Measurements from ENCODE around the gene SMURF1. TPM values are rescaled to one million over a fixed set of nuclear protein-coding genes. Genes with fewer than 3 reads are reported as not detected.

SMURF1 gene
- total RNA-seq, 1 experiment from 2014 or later = 33.5 TPM

DNA sequence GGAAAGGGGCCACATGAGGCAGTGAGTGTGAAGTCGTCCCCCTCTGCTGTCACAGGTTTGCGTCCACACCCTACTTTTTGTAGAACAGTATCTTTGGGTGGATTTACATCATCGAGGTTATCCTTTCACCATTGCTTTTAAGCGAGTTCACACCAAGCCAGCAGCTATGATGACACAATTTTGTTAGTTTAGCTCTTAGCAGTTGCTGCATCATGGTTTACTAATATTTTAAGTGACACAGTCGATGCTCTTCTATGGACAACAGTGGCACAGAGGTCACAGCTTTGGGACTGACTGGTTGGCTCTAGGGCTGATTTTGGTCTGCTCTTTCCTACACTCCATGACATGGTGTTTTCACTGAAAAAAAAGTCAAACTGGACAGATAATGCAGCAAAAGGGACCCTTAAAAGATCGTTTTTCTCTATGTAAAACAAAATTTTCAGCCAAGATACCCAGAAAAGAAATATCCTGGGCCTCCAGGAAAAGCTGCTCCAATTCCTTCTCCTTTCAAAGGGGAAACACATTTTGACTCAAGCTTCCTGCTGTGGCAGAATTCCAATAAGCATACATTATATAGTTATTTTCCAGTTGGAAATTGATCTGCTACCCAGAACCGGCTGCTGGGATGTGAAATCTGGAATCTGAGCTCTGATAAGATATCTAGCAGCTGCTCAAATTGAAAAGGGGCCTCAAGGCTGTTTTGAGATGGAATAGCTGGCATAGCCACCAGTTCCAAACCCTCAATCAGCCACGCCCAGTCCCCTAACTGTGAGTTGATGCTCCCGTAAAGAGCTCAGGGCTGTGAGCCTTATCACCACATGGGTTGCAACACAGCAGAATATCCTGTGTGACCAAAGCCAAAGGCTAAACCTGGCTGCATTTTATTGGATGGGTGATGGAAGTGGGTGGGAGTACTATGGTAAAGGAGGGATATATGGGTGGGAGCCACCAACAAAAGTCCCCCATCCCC is 114.2 kb downstream of the SMURF1 start:
- no peak for DNase-seq (ENCODE audit: low spot score)

DNA sequence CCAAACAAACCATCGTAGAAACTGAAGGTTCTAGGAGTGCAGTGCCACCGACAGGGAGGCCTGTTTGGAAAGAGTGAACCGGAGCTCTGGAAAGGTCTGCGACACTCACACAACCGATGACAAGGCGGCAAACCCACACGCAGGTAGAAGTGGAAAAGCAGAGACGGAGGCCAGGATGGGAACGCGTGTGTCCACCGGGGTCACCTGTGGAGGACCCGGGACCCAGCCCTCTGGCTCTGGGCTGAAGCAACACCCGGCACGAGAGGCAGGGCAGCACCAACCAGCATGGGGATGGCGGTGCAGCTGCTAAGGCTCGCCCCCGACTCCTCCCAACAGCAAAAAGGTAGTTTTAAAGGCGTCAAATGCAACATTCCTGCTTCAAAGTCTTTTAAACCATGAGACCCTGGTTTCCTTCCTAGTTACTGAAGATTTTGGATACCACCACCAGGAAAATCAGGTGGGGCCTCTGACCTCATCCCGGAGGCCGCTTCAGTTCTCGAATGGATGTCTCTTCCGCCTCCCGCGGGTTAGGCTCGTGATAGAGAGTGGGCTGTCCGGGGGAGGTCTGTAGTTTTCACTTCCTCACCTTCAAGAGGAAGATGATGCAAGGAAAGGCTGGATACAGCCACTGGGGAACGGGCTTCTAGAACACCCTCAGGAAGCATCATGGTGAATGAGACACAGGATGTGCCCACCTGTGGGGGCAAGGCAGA is 115.5 kb downstream of the SMURF1 start:
- DNase-seq (ENCODE audit: low spot score) = no peak

DNA sequence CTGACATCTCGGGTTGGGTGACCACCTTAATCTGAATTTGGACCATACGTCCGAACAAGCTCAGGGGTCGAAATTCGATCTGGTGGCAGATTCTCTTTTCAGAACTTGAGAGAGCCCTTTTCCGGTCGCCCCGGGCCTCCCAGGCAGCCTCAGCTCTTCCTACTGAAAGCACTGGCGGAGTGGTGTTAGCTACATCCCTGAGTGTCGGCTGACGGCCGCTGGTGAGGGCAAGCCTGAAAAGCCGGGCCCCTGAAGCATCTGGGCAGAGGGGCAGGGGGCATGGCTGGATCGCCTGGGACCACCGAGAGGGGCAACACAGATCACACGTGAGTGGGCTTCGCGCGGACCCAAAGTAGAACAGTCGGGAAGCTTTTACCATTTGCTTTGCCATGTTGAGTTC is 116.1 kb downstream of the SMURF1 start:
- DNase-seq (ENCODE audit: low spot score) = no peak

DNA sequence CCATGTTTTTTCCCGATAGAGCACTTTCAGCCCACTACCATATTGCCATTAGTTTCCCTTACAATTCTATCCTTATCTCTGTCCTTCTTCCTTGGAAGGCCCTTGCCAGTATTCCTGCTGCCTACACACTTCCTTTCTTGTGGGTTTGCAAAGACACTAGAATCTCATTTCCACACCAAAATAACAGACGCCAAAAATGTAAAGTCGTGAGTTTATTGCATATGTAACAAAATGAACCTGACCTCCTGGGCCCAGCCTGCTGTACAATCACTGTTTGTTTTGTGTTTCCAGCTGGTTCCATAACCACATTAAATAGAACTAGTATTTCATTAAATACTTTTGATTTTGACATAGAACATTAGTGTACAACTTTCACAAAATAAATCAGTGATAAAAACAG is 116.7 kb downstream of the SMURF1 start:
- no peak for DNase-seq (ENCODE audit: low spot score)

DNA sequence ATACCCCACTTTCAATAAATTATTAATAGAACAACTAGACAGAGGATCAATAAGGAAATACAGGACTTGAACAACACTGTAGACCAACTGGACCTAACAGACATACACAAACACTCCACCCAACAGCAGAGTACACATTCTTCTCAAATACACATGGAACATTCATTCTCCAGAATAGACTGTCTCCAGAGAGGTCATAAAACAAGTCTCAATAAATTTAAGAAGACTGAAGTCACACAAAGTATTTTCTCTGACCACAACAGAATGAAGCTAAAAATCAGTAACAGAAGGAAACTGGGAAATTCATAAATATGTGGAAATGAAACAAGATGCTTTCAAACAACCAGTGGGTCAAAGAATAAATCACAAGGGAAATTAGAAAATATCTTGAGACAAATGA is 119.8 kb downstream of the SMURF1 start:
- DNase-seq (ENCODE audit: low spot score) = no peak

DNA sequence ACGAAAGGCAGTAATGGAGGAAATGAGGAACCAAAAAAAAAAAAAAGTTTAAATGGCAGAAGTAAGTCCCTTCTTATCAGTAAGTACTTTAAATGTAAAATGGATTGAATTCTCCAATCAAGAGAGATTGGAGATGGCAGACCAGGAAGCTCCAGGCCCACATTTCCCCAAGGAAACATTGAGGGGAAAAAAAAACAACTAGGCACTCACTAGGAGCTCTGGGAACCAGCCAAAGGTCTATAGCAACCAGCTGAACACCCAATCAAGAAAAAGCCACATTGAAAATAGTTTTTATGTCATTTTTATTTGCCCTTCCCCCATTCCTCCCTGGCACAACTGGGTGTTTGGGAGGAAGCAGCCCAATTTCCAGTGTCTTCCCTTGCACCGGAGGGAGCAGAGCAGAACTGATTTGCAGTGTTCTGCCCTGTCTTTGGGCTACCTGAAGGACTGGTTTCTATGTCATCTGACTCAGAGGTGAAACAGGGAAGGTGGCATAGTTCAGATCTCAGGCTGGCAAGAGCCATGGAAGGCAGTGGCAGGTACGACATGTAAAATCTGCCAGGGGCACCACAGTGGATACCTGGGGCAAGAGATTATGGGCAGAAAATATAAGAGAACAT is 121.9 kb downstream of the SMURF1 start:
- no peak for DNase-seq (ENCODE audit: low spot score)

DNA sequence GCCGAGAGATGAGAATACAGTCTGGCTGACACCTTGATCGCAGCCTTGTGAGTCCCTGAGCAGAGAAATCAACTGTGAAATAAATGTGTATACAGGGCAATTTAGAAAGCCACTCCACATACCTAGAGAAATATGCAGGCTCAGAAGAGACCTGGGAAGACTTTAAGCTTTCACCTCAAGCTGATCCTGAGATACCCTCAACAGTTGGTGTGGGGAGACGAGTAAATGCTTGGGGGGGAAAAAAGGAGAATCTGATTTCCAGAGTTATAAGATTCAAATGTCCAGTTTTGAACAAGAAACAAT is 123.5 kb downstream of the SMURF1 start:
- DNase-seq (ENCODE audit: low spot score) = no peak

DNA sequence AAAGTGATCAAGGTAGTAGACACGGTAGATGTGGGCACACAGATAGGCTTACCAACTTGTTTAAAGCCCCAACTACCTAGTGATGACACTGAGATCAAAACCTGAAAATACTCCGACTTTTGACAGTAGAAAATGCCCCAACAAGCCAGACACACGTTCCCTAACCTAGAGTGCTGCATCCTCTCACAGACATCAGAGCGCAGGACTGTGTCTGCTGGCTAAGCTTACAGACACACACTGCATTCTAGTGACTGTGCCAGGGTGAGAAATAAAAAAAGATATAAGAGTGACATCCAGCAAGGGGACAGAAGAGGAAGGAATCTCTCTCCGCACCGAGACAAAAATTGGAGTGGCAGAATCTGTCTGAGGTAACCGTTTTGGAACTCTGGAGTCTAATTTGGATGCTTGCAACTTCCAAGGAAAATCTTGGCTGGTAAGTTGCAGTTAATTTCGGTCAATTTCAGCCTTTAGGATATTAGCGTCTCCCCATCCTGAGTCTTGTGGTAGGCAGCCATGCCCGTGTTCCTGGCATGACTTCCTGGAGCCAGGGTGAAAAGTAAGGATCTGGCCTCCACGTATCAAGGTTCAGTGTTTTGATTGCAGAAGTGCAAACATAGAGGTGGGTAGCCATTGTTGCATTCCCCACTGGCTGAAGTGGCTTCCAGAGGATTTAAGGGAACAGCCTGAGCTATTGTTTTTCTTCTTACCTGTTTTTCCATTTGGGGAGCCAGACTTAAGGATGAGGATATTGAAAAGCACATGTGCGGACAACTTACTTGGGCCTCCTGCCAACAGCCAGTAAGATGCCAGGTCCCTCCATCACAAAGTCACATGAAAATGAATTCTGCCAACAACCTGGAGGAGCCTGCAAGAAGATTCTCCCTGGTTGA is 124.1 kb downstream of the SMURF1 start:
- DNase-seq (ENCODE audit: low spot score) = no peak

DNA sequence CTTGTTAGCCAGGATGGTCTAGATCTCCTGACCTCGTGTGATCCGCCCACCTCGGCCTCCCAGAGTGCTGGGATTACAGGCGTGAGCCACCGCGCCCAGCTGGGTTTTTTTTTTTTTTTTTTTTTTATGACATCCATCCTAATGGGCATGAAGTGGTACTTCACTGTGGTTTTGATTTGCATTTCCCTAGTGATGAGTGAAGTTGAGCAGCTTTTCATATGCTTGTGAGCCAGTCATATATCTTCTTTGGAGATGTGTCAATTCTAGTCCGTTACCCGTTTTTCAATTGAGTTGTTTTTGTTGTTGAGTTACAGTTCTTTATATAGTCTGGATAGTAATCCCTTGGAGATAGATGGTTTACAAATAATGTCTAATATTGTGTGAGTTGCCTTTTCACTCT is 127.7 kb downstream of the SMURF1 start:
- DNase-seq (ENCODE audit: low spot score) = no peak

DNA sequence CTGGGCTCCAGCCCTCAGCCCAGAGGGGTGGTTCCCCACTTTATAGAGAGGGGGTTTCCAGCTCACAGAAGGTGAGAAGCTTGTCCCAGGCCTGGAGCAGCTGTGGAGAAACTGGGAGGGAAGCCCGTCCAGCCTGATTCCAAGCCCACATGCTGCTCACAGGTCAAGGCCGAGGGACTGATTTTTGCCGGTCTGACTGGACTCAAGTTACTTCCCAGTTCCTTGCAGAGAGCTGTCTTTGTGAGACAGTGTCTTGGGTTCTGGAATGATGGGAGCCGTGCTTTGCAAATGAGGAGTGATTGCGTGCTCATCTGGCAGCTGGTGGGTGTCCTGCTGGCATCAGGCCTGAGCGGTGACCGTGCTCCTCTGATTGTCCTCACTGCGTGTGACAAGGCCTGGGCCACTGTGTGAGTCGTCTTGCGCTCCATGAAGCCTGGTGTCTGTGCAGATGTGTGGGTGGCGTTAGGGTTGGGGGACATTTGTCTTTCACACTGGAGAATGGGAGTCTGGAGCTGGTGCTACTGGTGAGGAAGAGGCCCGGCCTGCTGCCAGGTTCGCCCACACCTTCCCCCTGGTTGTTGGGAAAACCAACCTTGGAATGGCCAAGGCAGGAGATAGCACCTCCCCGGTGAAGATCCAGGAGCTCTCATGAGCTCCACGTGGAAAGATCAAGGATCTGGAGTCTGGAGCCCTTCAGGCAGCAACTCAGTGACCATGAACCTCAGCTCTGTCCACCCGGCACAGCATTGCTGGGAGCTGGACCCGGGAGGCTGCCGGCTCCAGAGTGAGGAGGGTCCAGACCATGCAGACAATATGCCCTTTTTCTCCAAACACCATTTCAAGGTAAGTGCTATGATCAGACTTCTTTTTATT is 129.6 kb downstream of the SMURF1 start:
- no peak for DNase-seq (ENCODE audit: low spot score)

DNA sequence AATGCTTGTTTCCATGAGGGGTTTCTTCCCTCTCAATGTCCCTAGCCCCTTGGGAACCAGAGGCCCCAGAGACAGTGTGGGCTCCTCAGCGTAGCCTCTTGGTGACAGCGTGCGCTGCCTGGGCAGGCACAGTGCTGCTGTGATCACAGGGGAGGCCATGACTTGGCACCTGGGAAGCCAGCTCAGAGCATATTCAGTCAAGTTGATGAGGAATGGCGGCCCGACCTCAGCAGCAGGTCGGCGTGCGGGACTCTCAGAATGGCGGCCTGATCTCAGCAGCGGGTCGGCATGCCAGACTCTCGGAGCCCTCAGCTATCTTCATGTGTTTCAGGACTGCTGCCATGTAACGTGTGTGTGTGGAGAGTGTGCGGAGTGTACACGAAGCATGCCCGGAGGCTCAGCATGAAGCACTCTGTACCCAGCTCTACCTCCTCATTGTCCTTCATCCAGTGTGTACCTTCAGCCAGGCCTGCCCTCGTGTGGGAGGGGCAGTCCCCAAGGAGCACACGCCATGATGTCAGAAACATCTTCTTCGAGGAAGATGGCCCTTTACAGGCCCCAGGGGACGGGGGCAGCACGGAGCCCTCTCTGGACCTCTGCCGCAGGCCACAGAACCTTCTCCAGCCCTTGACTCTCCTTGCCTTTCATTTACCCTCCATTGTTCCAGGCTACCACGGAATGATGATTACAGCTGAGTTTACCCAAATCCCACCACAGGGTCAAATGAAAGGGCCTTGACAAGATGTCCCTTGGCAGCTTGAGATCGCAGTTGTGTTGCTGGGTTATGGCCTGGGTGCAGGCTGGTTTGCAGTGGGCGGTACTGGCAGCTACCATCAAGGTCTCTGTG is 130.4 kb downstream of the SMURF1 start:
- DNase-seq (ENCODE audit: low spot score) = no peak

DNA sequence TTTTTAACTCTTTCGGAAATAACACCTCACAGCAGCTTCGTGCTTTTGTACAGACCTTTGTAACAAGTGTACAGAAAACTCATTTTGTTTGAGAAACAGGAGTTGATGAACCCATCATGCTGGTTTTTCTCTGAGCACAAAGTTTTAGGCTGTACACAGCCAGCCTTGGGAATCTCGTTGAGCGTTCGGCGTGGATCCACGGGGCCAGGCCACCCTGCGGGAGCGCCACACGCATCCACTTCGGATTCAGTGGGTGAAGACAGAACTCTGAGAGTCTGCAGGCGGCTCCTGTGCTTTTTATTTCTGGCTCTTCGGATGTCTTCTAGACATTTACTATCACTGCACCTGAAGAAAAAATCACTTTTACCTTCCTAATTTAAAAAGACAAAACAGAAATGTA is 131.2 kb downstream of the SMURF1 start:
- DNase-seq (ENCODE audit: low spot score) = no peak

DNA sequence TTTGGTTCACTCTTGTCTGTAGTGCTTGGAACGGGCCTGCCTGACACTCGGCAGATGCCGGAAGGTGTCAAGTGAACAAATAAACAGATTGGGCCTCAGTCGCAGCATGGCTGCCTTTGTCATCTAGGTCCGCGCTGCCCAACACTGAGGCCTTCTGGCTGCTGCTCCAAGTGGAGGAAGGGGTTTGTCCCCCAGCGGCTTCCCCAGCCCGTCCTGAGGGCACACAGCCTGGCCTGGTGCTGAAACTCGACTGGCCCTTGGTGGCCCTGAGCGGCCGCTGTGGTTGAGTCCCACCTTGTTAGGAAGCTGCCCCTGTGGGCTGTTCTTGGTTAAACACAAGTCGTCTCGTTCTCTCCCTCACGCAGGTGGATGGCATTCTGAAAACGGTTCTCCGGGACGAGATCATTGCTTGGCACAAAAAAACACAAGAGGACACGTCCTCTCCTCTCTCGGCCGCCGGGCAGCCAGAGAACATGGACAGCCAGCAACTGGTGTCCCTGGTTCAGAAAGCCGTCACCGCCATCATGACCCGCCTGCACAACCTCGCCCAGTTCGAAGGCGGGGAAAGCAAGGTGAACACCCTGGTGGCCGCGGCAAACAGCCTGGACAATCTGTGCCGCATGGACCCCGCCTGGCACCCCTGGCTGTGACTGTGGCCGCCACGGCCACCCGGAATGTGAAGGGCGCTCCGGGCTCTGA is 132.1 kb downstream of the SMURF1 start:
- DNase-seq (ENCODE audit: low spot score) = no peak

DNA sequence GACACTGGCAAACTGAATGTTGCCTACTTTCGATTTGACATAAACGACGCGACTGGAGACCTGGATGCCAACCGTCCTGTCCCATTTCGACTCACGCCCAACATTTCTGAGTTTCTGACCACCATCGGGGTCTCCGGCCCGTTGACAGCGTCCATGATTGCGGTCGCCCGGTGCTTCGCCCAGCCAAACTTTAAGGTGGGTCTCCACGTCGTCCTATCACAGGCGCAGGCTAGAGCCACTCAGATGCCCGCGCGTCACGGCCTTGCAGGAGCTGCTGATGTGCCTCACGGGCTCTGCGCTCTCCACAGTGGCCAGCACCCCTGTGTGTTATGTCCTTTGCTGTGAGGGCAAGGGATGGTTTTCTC is 132.6 kb downstream of the SMURF1 start:
- no peak for DNase-seq (ENCODE audit: low spot score)

DNA sequence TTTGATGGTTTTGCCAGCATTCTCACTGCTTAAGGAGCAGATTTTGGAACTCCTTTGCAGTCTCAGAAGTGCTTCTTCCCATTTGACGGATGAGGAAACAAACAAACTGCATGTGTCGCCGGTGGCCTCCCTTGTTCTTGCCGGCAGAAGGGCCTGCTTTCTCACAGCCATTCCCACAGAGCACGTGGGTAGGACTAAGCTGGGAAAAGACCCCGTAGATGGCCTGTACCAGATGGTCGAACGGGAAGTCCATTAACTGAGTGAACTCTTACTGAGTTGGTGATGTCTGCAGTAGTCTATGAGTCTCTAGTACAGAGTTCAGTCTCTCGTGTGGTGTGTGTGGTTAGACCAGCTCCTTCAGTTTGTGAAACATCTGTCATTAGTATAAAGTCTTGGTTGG is 133.6 kb downstream of the SMURF1 start:
- DNase-seq (ENCODE audit: low spot score) = no peak

DNA sequence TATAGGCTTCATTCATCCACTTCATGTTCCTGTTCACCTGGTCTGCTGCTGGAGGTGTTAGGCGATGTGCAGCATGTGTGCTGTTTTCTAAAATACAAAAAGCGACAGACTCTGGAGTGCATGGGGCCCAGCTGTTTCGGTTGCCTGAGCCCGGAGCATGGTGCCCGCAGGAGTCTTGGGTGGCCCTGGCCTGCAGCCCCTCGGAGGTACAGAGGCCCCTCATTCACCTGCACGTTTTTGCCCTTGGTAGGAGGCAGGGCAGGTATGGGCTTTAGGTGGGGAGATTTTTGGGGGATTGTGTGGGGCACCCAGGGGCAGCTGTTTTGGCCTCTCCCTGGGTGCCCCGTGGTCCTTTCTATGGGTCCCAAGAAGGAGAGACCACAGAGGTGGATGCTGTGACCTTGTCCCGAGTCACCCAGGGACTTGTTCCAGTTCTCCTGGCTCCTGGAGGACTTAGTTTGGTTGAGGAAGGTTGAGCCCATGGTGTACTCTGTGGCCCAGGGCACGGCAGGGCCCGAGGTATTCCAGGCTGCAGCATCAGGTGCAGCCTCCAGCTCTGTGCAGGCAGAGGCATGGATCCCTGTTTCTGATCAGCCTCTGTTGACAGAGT is 134.9 kb downstream of the SMURF1 start:
- no peak for DNase-seq (ENCODE audit: low spot score)

DNA sequence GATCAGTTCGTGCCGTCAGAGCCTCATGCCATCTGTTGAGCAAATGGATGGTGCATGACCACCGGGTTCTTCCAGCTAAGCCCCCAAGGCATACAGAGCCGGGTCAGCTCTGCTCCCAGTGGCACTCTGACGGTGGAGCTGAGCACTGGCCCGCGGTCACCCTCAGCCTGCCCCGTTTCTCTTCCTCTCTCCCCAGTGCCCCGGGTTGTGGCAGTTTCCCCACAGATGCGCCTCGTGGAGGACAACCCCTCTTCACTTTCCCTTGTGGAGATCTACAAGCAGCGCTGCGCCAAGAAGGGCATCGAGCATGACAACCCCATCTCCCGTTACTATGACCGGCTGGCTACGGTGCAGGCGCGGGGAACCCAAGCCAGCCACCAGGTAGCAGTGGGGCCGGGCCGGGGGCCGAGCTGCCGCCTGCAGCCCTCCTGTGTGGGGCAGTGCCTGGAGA is 135.7 kb downstream of the SMURF1 start:
- DNase-seq (ENCODE audit: low spot score) = no peak

DNA sequence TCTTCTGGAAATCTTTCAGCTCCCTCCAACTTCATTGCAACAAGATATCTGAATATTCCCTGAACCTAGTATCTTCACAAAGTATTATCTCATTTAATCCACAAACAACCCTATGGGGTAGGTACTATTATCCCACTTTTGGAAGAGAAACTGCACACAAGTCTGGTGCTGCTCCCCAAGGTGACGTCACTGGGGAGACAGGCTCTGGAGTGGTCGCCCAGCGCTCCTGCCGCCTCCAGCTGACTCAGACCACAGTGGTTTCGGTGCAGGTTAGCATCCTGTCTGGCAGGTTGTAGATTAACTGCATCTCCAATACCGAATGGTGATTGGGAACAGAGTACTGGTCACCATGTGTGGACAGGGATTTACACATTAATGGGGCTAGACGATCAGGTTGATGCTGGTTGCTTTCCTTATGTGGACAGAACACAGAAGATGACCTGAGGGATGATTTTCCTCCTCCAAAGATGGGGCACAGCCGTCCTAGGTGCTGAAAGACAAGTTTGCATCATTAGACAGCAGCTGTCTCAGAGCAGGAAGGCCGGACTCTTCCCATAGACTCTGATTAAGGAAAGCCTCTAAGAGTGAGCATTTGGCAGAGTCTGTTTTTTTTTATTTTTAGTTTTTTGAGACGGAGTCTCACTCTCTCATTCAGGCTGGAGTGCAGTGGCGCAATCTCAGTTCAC is 137.0 kb downstream of the SMURF1 start:
- no peak for DNase-seq (ENCODE audit: low spot score)

Data from HT-29 (cell line).